H9 (cell line): ENCODE results near the gene NANOS1. TPM values are rescaled to one million over a fixed set of nuclear protein-coding genes. Genes with fewer than 3 reads are reported as not detected.

Source experiments
- DNase-seq: peaks from one replicate; pipeline ENCODE4 v3.0.0-alpha.2; 2017
- H2AFZ ChIP-seq: one replicate; pipeline ENCODE4 v1.6.1; 2013; ENCODE audit warnings: mild to moderate bottlenecking, low read length, control low read depth, moderate library complexity
- H2AK5ac ChIP-seq: 2 replicates; pipeline ENCODE4 v1.6.1; 2013; ENCODE audit warnings: low read length, control low read depth, mixed read lengths; ENCODE audit not compliant: insufficient read length
- H2BK120ac ChIP-seq: one replicate; pipeline ENCODE4 v1.6.1; 2013; ENCODE audit warnings: low read depth, mild to moderate bottlenecking, low read length, control low read depth, inconsistent platforms; ENCODE audit not compliant: poor library complexity, severe bottlenecking
- H2BK12ac ChIP-seq: 2 replicates; pipeline ENCODE4 v1.6.1; 2013; ENCODE audit warnings: low read length, control low read depth, mixed read lengths, low read depth; ENCODE audit not compliant: insufficient read length
- H2BK15ac ChIP-seq: 2 replicates; pipeline ENCODE4 v1.6.1; 2013; ENCODE audit warnings: low read depth, low read length, control low read depth
- H2BK20ac ChIP-seq: one replicate; pipeline ENCODE4 v1.6.1; 2013; ENCODE audit warnings: low read depth, mild to moderate bottlenecking, low read length, control low read depth, inconsistent platforms; ENCODE audit not compliant: poor library complexity, severe bottlenecking
- H2BK5ac ChIP-seq: 2 replicates; pipeline ENCODE4 v1.6.1; 2013; ENCODE audit warnings: low read length, control low read depth, mixed read lengths; ENCODE audit not compliant: insufficient read length
- H3K14ac ChIP-seq: 2 replicates; pipeline ENCODE4 v1.6.1; 2013; ENCODE audit warnings: low read length, control low read depth; ENCODE audit not compliant: insufficient read depth
- H3K18ac ChIP-seq: 2 replicates; pipeline ENCODE4 v1.6.1; 2013; ENCODE audit warnings: low read depth, mild to moderate bottlenecking, mixed read lengths, low read length, control low read depth; ENCODE audit not compliant: insufficient read length
- H3K23ac ChIP-seq: 2 replicates; pipeline ENCODE4 v1.6.1; 2013; ENCODE audit warnings: low read length, control low read depth, mixed read lengths, low read depth; ENCODE audit not compliant: insufficient read length
- H3K23me2 ChIP-seq: 2 replicates; pipeline ENCODE4 v1.6.1; 2013; ENCODE audit warnings: low read depth, mild to moderate bottlenecking, mixed read lengths, low read length, control low read depth; ENCODE audit not compliant: insufficient read length, poor library complexity, severe bottlenecking
- H3K27ac ChIP-seq: 2 replicates; pipeline ENCODE4 v1.5.1; 2013; ENCODE audit warnings: low read length, control low read depth, mixed read lengths, low read depth; ENCODE audit not compliant: insufficient read length
- H3K27me3 ChIP-seq: 2 replicates; pipeline ENCODE4 v1.6.1; 2013; ENCODE audit warnings: low read length, control low read depth, inconsistent platforms; ENCODE audit not compliant: insufficient read depth
- H3K4ac ChIP-seq: 2 replicates; pipeline ENCODE4 v1.6.1; 2013; ENCODE audit warnings: low read depth, mild to moderate bottlenecking, control low read depth, inconsistent platforms, low read length, moderate library complexity
- H3K4me1 ChIP-seq: 2 replicates; pipeline ENCODE4 v1.6.1; 2013; ENCODE audit warnings: low read length, control low read depth, inconsistent platforms; ENCODE audit not compliant: insufficient read depth
- H3K4me2 ChIP-seq: 2 replicates; pipeline ENCODE4 v1.6.1; 2013; ENCODE audit warnings: low read length, control low read depth, mixed read lengths; ENCODE audit not compliant: insufficient read length, insufficient read depth
- H3K56ac ChIP-seq: 2 replicates; pipeline ENCODE4 v1.6.1; 2013; ENCODE audit warnings: low read depth, mild to moderate bottlenecking, mixed read lengths, low read length, control low read depth; ENCODE audit not compliant: insufficient read length
- H3K79me1 ChIP-seq: 2 replicates; pipeline ENCODE4 v1.6.1; 2013; ENCODE audit warnings: low read depth, mild to moderate bottlenecking, moderate library complexity, low read length, control low read depth, inconsistent platforms; ENCODE audit not compliant: insufficient read depth, poor library complexity, severe bottlenecking
- H3K79me2 ChIP-seq: 2 replicates; pipeline ENCODE4 v1.6.1; 2013; ENCODE audit warnings: low read length, control low read depth, inconsistent platforms; ENCODE audit not compliant: insufficient read depth
- H3K9ac ChIP-seq: 2 replicates; pipeline ENCODE4 v1.6.1; 2013; ENCODE audit warnings: low read length, control low read depth, mixed read lengths; ENCODE audit not compliant: insufficient read length; ENCODE audit errors: extremely low read depth
- H3K9me3 ChIP-seq: one replicate; pipeline ENCODE4 v1.6.1; 2013; ENCODE audit warnings: low read depth, low read length, inconsistent platforms; ENCODE audit not compliant: control insufficient read depth
- H3T11ph ChIP-seq: one replicate; pipeline ENCODE4 v1.6.1; 2013; ENCODE audit warnings: mild to moderate bottlenecking, low read length, control low read depth, inconsistent platforms
- H4K20me1 ChIP-seq: one replicate; pipeline ENCODE4 v1.6.1; 2013; ENCODE audit not compliant: control insufficient read depth, insufficient read length, insufficient read depth
- H4K5ac ChIP-seq: 2 replicates; pipeline ENCODE4 v1.6.1; 2013; ENCODE audit warnings: low read depth, mild to moderate bottlenecking, mixed read lengths, low read length, control low read depth; ENCODE audit not compliant: insufficient read length
- H4K8ac ChIP-seq: replicated peaks from 2 replicates; pipeline ENCODE4 v1.6.1; 2013; ENCODE audit warnings: low read length, control low read depth, mixed read lengths, low read depth; ENCODE audit not compliant: insufficient read length
- H4K91ac ChIP-seq: 2 replicates; pipeline ENCODE4 v1.6.1; 2013; ENCODE audit warnings: low read depth, mild to moderate bottlenecking, moderate library complexity, mixed read lengths, low read length, control low read depth; ENCODE audit not compliant: insufficient read length
- H3K27ac Mint-ChIP-seq, 3 experiments: 2 replicates in 2 of 3; 3 replicates in 1 of 3; pipeline ENCODE4 v1.8.0; 2020 to 2021; ENCODE audit warnings: mixed read lengths in 3 of 3, mild to moderate bottlenecking in 1 of 3, moderate library complexity in 1 of 3
- H3K27me3 Mint-ChIP-seq: 2 replicates; pipeline ENCODE4 v1.8.0; 2021; ENCODE audit warnings: low read depth, mild to moderate bottlenecking, moderate library complexity, mixed read lengths
- H3K36me3 Mint-ChIP-seq, 3 experiments: 2 replicates in 2 of 3; 3 replicates in 1 of 3; pipeline ENCODE4 v1.8.0; 2020 to 2021; ENCODE audit warnings: low read depth in 3 of 3, mixed read lengths in 3 of 3; ENCODE audit not compliant: insufficient read depth in 1 of 3
- H3K4me1 Mint-ChIP-seq, 2 experiments: 2 replicates each; pipeline ENCODE4 v1.8.0; 2020; ENCODE audit warnings: mixed read lengths in 2 of 2
- H3K4me3 Mint-ChIP-seq, 2 experiments: 2 replicates in 1 of 2; 3 replicates in 1 of 2; pipeline ENCODE4 v1.8.0; 2020 to 2021; ENCODE audit warnings: mild to moderate bottlenecking in 2 of 2, mixed read lengths in 2 of 2, moderate library complexity in 1 of 2
- H3K9me3 Mint-ChIP-seq, 2 experiments: 2 replicates in 1 of 2; 3 replicates in 1 of 2; pipeline ENCODE4 v1.8.0; 2020; ENCODE audit warnings: mild to moderate bottlenecking in 2 of 2, mixed read lengths in 2 of 2, moderate library complexity in 1 of 2
- WGBS: extraction: QIAGEN DNeasy Blood & Tissue Kit; methylation state at CpG from one replicate; pipeline ENCODE4 v1.1.7; 2013; ENCODE audit warnings: missing lambda C conversion rate, low lambda C conversion rate, mixed read lengths; ENCODE audit not compliant: insufficient read length; ENCODE audit errors: extremely low coverage; 5-methylcytosine and 5-hydroxymethylcytosine counted together
- total RNA-seq: library from RNA; stranded (reverse); gene quantifications from 2 replicates; pipeline ENCODE4 v1.2.1, GENCODE V29; 2021
- TF ChIP-seq, protein P1 (sequence below): fragments of 200-600 bp; sonication (generic); conservative IDR thresholded peaks from 3 replicates; pipeline ENCODE4 v1.8.0; 2021; ENCODE audit warnings: antibody characterized with exemption, mild to moderate bottlenecking

Gene NANOS1
- total RNA-seq, 1 experiment from 2014 or later = 4.5 TPM

DNA sequence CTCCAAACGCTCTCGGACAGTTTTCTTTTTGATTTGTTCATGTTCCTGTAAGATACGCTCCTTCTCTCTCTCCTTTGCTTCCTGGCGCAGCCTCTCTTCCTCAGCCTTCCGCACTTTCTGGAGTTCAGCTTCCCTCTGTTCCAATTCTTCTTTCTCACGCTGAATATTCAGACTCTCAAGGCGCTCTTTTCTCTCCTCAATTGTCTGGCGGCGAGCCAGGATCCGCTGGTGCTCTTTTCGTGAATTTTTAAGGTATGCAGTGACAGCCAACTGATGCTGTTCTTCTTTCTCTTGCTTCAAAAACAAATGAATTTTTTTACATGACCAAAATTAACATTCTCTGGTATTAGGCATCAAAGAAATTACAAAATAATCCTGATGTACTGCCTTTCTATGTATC lies 28.5 kb downstream of the NANOS1 start:
- Histone ChIP-seq H3K4me1 (no peaks in the 10 kb centered on the region), H4K20me1 (no peaks in the 10 kb centered on the region), H3K9ac (no peak overlapping the region), H2BK20ac (no peak overlapping the region), H4K8ac (no peak overlapping the region), H2BK12ac (no peak overlapping the region), H2BK15ac (no peak overlapping the region), H3K27ac (no peak overlapping the region), H3K4ac (no peak overlapping the region), H3K23ac (no peak overlapping the region), H3K9me3 (no peaks in the 10 kb centered on the region), H3K4me2 (no peak overlapping the region), H2AK5ac (no peak overlapping the region), H3K79me2 (peaks cover 4% of the 10 kb centered on the region; the same call in 1 of the 2 replicates), H4K5ac (no peak overlapping the region), H3K23me2 (no peaks in the 10 kb centered on the region), H3K14ac (no peak overlapping the region), H3K27me3 (no peaks in the 10 kb centered on the region), H3K18ac (no peak overlapping the region), H3K56ac (no peak overlapping the region), H2BK5ac (no peak overlapping the region), H2BK120ac (no peak overlapping the region), H2AFZ (no peak overlapping the region), H3T11ph (no peak overlapping the region), H3K79me1 (no peaks in the 10 kb centered on the region), H4K91ac (no peak overlapping the region)
- Mint-ChIP-seq H3K27ac (peak overlapping the region in 1 of 3 experiments; percentile 32; a peak in 1 of 7 replicates), H3K4me1 (no peaks in the 10 kb centered on the region), H3K9me3 (no peaks in the 10 kb centered on the region), H3K36me3 (peaks cover 70 to 97% (median 97%) of the 10 kb centered on the region in 3 experiments; a peak in 6 of 7 replicates), H3K4me3 (no peak overlapping the region), H3K27me3 (no peaks in the 10 kb centered on the region)
- no peak for DNase-seq
- TF ChIP-seq, protein P1, sequence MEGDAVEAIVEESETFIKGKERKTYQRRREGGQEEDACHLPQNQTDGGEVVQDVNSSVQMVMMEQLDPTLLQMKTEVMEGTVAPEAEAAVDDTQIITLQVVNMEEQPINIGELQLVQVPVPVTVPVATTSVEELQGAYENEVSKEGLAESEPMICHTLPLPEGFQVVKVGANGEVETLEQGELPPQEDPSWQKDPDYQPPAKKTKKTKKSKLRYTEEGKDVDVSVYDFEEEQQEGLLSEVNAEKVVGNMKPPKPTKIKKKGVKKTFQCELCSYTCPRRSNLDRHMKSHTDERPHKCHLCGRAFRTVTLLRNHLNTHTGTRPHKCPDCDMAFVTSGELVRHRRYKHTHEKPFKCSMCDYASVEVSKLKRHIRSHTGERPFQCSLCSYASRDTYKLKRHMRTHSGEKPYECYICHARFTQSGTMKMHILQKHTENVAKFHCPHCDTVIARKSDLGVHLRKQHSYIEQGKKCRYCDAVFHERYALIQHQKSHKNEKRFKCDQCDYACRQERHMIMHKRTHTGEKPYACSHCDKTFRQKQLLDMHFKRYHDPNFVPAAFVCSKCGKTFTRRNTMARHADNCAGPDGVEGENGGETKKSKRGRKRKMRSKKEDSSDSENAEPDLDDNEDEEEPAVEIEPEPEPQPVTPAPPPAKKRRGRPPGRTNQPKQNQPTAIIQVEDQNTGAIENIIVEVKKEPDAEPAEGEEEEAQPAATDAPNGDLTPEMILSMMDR = no peak
- no CpG with 5 or more reads among the region's 11 CpGs for WGBS
